ENCODE results near the gene AKAP8.

AKAP8 gene

DNA sequence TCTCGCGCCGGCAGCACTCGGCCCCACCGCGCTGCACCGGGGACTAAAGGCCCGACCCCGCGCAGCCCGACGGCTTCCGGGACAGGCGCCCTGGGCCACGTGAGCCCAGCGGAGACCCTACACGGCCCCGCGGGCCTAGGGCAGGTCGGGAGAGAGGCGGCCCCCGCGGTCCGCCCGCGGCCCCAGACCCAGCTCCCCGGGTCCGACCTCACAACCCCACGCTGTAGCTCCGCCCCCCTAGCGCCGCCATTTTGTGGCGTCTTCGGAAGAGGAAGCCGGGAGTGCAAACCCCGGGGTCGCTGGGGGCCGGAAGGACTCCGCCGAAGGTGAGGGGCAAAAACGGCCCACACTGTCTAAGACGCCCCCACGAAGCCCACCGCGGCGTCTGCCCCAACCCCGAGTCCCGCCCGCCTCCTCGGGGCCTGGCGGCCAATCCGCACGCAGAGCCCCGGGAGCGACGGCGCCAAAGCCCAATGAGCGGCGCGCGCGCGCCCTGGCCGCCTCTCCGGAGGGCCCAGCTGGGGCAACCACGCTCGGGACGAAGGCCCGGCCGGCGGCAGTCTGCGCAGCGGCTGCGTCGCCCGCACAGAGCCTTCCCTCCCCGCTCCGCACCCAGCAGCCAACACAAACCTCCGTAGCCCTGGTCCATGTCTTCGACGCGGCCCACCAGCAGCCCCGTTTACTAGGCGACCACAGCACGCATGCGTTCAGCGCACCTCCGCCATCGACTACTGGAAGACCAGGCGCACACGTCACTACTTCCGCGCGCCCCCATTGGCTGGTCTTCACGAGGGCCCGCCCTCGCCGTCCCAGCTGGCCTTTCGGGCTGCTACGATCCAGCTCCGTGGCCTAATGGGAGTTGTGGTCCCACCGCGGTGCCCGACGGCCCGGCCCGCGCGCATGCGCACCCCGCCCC is at the start of gene AKAP8:
Gene AKAP8 (minus strand): TSS at position 705 of the 916 bp plus-strand sequence. CDS start 56 bp downstream, at position 649.
- TF ChIP-seq GATA2 (IDR thresholded peaks at IDR 0.05; ENCODE audit: low read depth, low read length) (no peak), GATA3 (IDR thresholded peaks at IDR 0.05; ENCODE audit: low read depth, low read length) (no peak)

DNA sequence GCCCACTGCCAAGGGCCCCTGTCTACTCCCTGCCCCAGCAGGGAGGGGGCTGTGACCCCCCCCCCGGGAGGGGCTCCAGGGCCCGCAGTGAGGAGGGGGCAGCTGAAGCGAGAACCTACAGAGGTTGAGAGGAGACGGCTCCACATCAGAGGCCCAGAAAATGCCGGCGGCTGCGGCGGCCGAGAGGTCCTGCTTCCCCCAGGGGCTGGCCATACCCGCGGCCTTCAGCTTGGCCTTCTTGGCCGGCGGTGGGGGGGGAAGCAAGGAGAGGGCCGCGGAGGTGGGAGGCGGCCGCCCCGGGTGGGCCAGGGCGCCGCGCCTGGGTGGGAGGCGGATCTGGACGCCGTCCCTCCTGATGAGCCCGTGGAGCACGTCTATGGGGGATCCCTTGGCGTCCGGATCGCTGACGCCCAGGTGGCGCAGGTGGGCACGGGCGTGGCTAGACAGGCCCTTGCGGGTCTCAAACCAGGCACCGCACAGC is 48.4 kb upstream of the AKAP8 start:
- no peak for TF ChIP-seq GATA3 (IDR thresholded peaks at IDR 0.05; ENCODE audit: low read depth, low read length)
- TF ChIP-seq GATA2 (IDR thresholded peaks at IDR 0.05; ENCODE audit: low read depth, low read length): no peak

DNA sequence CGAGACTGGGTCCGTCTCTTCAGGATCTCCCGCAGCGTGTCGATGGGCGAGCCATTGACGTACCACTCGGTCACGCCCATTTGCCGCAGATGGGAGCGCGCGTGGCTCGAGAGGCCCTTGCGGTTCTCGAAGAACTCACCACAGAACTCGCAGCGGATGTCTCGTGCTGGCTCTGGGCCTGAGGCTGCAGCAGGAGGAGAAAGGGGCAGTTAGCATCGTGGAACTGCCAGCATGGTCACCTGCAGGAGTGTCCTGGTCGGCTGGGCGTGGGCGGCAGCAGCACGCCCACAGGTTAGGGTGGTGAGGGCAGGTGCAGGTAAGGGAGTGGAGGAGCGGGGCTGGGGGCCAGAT is 47.7 kb upstream of the AKAP8 start:
- TF ChIP-seq GATA3 (IDR thresholded peaks at IDR 0.05; ENCODE audit: low read depth, low read length): no peak
- no peak for TF ChIP-seq GATA2 (IDR thresholded peaks at IDR 0.05; ENCODE audit: low read depth, low read length)

DNA sequence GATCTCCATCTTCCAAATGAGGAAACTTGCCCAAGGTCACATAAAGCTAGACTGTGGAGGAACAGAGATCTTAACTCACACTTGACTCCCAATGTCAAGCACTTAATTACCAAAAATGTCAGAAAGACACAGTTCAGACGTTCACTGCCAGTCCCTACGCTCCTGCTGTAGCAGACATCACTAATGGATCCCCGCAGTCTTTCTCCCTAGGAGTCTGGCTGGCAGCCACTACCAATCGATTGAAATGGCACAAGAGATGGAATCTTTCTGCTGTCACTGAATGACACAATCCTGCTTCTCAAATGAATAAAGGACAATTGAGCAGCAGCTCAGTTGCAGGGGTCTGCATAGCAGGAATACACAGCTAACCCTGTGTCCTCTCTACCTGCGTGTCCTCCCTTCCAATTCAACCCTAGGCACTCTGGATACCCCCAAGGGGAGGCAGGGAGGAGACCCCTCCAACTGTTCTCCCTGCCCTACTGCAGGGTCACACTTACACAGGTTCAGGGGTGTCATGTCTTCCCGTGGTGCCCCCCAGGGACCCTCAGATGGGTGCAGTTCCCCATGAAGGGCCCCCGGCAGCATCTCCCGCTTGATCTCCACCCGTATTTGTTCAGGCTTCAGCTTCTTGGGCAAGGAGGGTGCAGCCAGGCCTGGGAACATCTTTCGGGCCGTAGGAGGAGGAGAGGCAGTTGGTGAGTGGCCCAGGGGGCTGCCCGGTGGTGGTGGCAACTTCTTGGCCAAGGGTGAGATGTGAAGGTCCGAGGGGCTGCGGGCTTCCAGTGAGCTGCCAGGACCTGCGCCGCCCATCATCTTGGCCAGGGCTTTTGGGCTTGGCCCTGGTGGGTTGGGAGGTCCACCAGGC is 47.1 kb upstream of the AKAP8 start:
- no peak for TF ChIP-seq GATA2 (IDR thresholded peaks at IDR 0.05; ENCODE audit: low read depth, low read length)

DNA sequence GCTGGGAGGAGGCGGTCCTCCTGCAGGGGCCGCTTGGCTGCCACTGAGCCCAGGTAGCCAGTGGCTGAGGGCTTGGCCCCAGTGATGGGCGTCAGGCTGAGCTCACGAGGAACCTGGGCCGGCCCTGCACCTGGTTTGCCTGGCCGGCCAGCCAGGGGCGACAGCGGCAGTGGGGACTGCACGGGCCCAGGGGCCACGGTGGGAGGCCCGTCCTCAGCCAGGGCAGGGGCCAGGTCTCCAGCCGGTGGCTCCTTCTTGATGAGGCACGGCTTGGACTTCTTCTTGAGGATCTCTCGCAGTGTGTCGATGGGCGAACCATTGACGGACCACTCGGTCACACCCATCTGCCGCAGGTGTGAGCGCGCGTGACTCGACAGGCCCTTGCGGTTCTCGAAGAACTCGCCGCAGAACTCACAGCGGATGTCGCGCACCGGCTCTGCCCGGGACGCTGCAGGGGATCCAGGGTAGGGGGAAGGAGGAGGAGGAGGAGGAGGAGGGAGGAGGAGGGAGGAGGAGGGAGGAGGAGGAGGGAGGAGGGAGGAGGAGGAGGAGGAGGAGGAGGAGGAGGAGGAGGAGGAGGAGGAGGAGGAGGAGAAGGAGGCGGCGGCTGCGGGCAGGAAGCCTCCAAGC is 45.8 kb upstream of the AKAP8 start:
- TF ChIP-seq GATA3 (IDR thresholded peaks at IDR 0.05; ENCODE audit: low read depth, low read length) (no peak), GATA2 (IDR thresholded peaks at IDR 0.05; ENCODE audit: low read depth, low read length) (no peak)

DNA sequence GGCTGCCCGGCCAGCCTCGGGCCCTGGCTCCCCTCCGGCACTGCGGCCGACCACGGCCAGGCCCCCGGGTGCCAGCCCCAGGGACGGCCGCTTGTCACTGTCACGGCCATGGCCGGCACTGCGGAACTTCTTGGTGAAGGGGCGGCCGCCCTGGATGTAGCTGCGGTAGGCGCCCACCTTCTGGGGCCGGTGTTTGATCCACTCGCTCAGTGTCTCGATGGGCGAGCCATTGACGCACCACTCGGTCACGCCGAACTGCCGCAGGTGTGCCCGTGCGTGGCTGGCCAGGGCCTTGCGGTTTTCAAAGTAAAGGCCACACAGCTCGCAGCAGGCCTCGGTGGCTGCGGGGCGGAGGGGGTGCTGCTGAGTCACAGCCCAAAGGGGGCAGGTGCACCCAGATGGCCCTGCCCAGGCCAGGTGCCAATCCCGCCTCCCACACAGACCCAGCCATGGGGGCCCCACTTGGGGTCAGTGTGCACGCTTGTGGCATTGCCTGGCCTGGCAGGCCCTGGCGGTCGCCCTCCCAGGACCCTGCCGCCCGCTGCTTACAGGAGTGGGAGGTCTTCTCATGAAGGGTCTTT is 45.2 kb upstream of the AKAP8 start:
- TF ChIP-seq GATA2 (IDR thresholded peaks at IDR 0.05; ENCODE audit: low read depth, low read length) (no peak), GATA3 (IDR thresholded peaks at IDR 0.05; ENCODE audit: low read depth, low read length) (no peak)

DNA sequence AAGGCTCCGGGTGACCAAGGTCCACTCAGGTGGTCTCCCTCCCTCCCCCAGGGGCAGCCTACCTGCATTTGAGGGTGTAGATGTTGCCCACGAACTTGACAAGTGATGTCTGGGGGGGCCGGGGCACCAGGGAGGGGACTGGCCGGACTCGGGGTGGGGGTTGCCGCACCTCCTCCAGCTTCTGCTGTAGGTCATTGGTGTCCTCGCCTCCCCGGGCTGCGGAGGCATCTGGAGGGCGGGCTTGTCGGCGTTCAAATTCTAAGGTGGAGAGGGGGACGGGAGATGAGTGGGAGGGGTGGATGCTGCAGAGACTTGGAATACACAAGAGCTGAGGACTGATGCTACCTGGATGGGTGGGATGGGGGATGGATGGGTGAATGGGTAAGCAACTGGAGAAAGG is 44.5 kb upstream of the AKAP8 start:
- no peak for TF ChIP-seq GATA3 (IDR thresholded peaks at IDR 0.05; ENCODE audit: low read depth, low read length)
- no peak for TF ChIP-seq GATA2 (IDR thresholded peaks at IDR 0.05; ENCODE audit: low read depth, low read length)

DNA sequence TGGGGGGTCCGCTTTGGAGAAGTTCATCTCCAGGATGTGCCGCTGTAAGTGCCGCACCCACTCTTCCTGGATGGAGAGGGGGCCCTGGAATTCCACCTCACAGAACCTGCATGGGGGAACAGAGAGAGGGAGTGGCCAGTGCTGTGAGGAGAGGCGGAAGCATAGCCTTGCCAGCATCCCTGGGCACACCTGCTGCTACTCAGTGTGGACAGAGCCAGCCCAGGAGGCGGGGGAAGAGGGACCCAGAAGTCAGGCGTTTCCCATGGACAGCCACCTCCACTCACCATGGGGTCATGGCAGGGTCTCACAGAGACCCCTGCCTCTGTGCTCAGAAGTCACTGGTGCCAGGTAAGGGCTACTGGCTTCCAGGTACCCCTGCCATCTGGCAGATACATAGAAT is 43.5 kb upstream of the AKAP8 start:
- no peak for TF ChIP-seq GATA2 (IDR thresholded peaks at IDR 0.05; ENCODE audit: low read depth, low read length)
- TF ChIP-seq GATA3 (IDR thresholded peaks at IDR 0.05; ENCODE audit: low read depth, low read length): no peak

DNA sequence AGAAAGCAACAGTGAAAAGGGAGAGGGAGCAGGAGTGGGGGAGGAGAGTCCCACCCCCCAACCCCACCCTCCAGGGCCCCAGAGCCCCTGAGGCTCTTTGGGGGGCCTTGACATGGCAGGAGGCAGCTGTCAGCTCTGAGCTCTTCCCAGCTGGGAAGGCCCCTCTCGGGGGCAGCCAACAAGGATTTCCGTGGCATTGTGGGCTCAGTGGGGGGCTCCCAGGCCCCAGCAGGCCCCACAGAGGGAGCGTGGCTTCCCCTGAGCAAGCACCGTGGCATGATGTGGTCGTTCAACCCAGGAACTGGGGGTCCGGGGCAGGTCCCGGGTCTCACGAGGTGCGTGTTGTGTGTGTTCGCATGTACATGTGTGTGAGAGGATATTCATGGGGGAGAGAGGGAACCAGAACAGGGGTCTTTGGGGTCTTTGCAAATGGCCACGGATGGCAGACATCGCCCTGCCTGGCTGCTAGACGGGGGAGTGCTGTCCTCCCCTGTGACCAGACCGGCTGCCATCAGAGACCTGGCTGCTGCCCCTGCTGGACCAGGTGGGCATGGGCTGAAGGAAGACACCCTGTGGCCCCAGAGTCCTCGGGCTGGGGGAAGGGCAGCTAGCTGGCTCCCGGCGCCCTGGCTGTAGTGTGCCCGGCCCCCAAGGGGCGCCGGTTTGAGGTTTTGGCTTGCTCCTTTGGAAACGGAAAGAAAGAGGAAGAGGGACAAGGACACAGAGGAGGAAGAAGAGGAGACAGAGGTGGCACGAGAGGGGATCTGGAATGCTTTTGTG is 42.9 kb upstream of the AKAP8 start:
- TF ChIP-seq GATA3 (IDR thresholded peaks at IDR 0.05; ENCODE audit: low read depth, low read length): no peak
- TF ChIP-seq GATA2 (IDR thresholded peaks at IDR 0.05; ENCODE audit: low read depth, low read length): no peak

DNA sequence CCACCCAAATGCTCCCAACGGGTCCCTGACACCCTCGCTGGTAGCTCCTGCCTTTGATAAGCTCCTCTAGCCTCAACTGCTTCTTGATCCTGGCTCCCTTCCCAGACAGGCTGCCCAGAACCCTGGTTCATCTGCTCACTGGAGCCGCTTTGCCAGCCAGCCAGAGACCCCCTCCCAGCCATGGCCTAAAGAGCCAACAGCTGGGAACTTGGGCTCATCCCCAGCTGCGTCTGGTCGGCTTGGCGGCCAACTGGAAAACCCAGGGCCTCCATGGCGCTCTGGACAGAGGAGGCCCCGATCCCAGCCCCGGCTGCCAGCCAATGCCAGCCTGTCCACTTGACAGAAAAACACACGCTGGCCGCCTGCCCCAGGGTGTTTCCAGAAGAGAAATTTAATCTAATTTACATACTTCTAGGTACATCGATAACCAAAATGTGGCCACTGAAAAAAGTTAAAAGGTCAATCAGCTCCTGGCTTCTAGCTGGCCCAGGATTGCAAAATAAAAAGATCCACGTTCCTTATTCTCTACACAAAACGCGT is 42.2 kb upstream of the AKAP8 start:
- TF ChIP-seq GATA2 (IDR thresholded peaks at IDR 0.05; ENCODE audit: low read depth, low read length): no peak; the same call in 1 of the 2 replicates
- TF ChIP-seq GATA3 (IDR thresholded peaks at IDR 0.05; ENCODE audit: low read depth, low read length): no peak

DNA sequence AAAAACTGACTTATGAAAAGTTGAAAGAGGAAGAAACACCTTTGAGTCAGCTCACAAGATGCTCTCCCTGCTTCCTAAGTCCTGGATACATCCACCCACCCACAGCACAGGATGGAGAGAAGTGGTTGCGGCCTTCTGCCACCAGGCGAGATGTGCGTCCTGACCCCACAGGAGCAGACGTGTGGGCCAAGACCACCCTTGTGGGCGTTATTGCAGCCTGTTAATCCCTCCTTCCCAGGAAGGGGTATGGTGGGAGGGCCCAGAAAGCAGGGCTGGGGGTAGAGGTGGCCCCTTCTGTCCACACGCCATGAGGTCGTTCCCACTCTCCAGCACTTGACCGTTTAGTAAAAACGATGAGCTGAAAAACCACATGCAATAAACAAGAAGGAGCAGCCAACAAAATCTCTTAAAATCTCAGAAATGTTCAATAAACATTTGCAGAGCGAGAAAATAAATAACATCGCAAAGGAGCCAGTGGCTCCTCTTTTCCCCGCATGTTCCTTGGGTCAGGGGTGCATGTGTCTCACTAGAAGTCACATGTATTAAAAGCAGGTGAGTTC is 41.6 kb upstream of the AKAP8 start:
- TF ChIP-seq GATA3 (IDR thresholded peaks at IDR 0.05; ENCODE audit: low read depth, low read length) (no peak), GATA2 (IDR thresholded peaks at IDR 0.05; ENCODE audit: low read depth, low read length) (no peak)

DNA sequence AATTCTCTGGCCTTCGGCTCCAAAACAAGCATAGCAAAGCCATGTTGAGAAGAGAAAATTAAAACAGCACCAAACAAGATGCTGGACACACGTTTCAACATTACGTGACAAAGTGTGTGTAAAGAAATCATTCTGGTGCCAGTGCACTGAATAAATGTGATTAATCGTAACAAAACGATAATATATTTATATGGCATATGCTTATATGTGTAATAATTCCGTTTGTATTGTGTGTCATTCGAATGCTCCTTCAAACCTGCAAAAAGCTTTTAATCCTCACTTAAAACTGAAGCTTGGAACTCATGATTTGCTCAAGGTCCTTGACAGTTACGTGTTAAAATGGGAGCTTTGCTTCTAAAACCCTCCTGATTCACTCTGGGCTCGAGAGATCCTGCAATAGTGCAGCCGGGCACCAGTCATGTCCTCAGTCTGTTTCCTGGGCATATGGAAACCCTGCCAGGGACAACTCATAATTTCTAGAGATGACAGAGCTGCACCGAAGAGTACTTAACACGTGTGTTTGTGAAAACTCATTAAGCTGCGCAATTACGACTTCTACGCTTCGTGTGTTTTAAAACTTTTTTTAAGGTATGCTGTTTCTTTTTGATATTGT is 39.9 kb upstream of the AKAP8 start:
- TF ChIP-seq GATA2 (IDR thresholded peaks at IDR 0.05; ENCODE audit: low read depth, low read length) (no peak), GATA3 (IDR thresholded peaks at IDR 0.05; ENCODE audit: low read depth, low read length) (no peak)

Measured in SH-SY5Y (cell line).